Body of pancreas (tissue), 4 donors: Measurements from ENCODE around the gene S1PR2. TPM values are rescaled to one million over a fixed set of nuclear protein-coding genes. Genes with fewer than 3 reads are reported as not detected.

Experiments
- ATAC-seq: fragments of 150-250 bp; one replicate; pipeline ENCODE4 v1.9.1; 2016
- DNase-seq, 4 donors: peaks; one replicate each; pipeline ENCODE4 v3.0.0-alpha.2; 2019
- H3K27ac ChIP-seq, 4 donors: fragments of 200-600 bp; sonication (generic); 1 replicate in 3 of 4; 2 replicates in 1 of 4; pipeline versions ENCODE4 v1.5.1 to v1.6.1; 2016 to 2019; ENCODE audit warnings: mild to moderate bottlenecking in 1 of 4, mixed read lengths in 1 of 4, moderate library complexity in 1 of 4
- H3K27me3 ChIP-seq, 2 donors: fragments of 200-600 bp; sonication (generic); one replicate each; pipeline ENCODE4 v1.6.0; 2016; ENCODE audit warnings: mild to moderate bottlenecking in 1 of 2
- H3K36me3 ChIP-seq, 2 donors: fragments of 200-600 bp; sonication (generic); replicated peaks in 1 of 2; 2 replicates each; pipeline ENCODE4 v1.5.1; 2016; ENCODE audit warnings: low read depth in 2 of 2; ENCODE audit not compliant: insufficient read depth in 1 of 2
- H3K4me1 ChIP-seq: fragments of 200-600 bp; sonication (generic); one replicate; pipeline ENCODE4 v1.6.0; 2016
- H3K4me3 ChIP-seq, 2 donors: fragments of 200-600 bp; sonication (generic); 1 replicate in 1 of 2; 2 replicates in 1 of 2; pipeline ENCODE4 v1.5.1; 2016 to 2019
- H3K9me3 ChIP-seq, 3 donors: fragments of 200-600 bp; sonication (generic); 1 replicate in 2 of 3; 2 replicates in 1 of 3; pipeline ENCODE4 v1.5.1; 2016
- CTCF ChIP-seq, 7 experiments: fragments of 450-650 bp in 4 of 7; fragments of 200-600 bp in 3 of 7; sonication (generic) in 3 of 7; IDR thresholded peaks; one replicate each; pipeline ENCODE4 v1.5.1; 2016 to 2019; ENCODE audit warnings: antibody characterized with exemption in 7 of 7
- POLR2A ChIP-seq, 3 donors: fragments of 450-650 bp; IDR thresholded peaks; one replicate each; pipeline ENCODE4 v1.6.1; 2016; ENCODE audit warnings: antibody characterized with exemption in 3 of 3, mild to moderate bottlenecking in 2 of 3
- WGBS, 2 donors: methylation state at CpG; one replicate each; pipeline ENCODE4 v1.1.5; 2017; 5-methylcytosine and 5-hydroxymethylcytosine counted together
- intact Hi-C: fragments of 100-400 bp; cut with DNase I; formaldehyde crosslinking; loops from one replicate; pipeline ENCODE4 v1.15.1; 2023
- total RNA-seq, 2 donors: library from RNA; depleted of rRNA; stranded (reverse); fragments of >200 nt; gene quantifications; one replicate each; pipeline ENCODE4 v1.1.0, GENCODE V29; 2016

Gene S1PR2
- total RNA-seq, 2 donors from 2014 or later, result 2.6 to 3.6 TPM

- H3K36me3 ChIP-seq, result no peaks in the 10 kb centered on the region
- no peak overlapping the region for H3K27ac ChIP-seq
- no peak for DNase-seq
- peaks cover 12% of the 10 kb centered on the region for H3K4me1 ChIP-seq
- no peak for ATAC-seq
- intact Hi-C loops, result no loop called here
- H3K9me3 ChIP-seq, result no peaks in the 10 kb centered on the region
- TF ChIP-seq POLR2A (IDR thresholded peaks at IDR 0.05) (no peak), CTCF (IDR thresholded peaks at IDR 0.05) (no peak)
- no peaks in the 10 kb centered on the region for H3K27me3 ChIP-seq
- H3K4me3 ChIP-seq, result no peak overlapping the region
- 93 to 94% methylated on average over 5 of the region's 5 CpGs for WGBS, 2 donors
Measured at GRCh38 chr19:10190026-10190425, 41.1 kb downstream of the S1PR2 start.

- H3K27me3 ChIP-seq, result no peaks in the 10 kb centered on the region
- intact Hi-C loops, result no loop called here
- TF ChIP-seq POLR2A (IDR thresholded peaks at IDR 0.05), result no peak
- no peak for TF ChIP-seq CTCF (IDR thresholded peaks at IDR 0.05)
- WGBS, 2 donors, result 86 to 89% methylated on average over 5 of the region's 5 CpGs
- no peaks in the 10 kb centered on the region for H3K36me3 ChIP-seq
- ATAC-seq (no peak), DNase-seq (no peak)
- no peaks in the 10 kb centered on the region for H3K9me3 ChIP-seq
- peaks cover 11% of the 10 kb centered on the region for H3K4me1 ChIP-seq
- H3K27ac ChIP-seq, result no peak overlapping the region
- no peak overlapping the region for H3K4me3 ChIP-seq
Measured at GRCh38 chr19:10189616-10190015, 41.5 kb downstream of the S1PR2 start.

- intact Hi-C loops, result no loop called here
- WGBS, 2 donors, result 83 to 89% methylated on average over 9 to 11 of the region's 11 CpGs
- no peak for TF ChIP-seq POLR2A (IDR thresholded peaks at IDR 0.05)
- no peak for TF ChIP-seq CTCF (IDR thresholded peaks at IDR 0.05)
- Histone ChIP-seq H3K27me3 (no peaks in the 10 kb centered on the region), H3K36me3 (no peaks in the 10 kb centered on the region), H3K9me3 (no peaks in the 10 kb centered on the region), H3K27ac (no peak overlapping the region), H3K4me1 (no peaks in the 10 kb centered on the region), H3K4me3 (no peak overlapping the region)
- ATAC-seq, result no peak
- DNase-seq, result no peak
Measured at GRCh38 chr19:10187315-10187714, 43.8 kb downstream of the S1PR2 start.

- Histone ChIP-seq H3K4me1 (no peaks in the 10 kb centered on the region), H3K27ac (no peak overlapping the region), H3K36me3 (peaks cover 0 to 11% of the 10 kb centered on the region in 2 donors), H3K9me3 (no peaks in the 10 kb centered on the region), H3K4me3 (no peak overlapping the region), H3K27me3 (no peaks in the 10 kb centered on the region)
- no peak for ATAC-seq
- TF ChIP-seq CTCF (IDR thresholded peaks at IDR 0.05) (no peak), POLR2A (IDR thresholded peaks at IDR 0.05) (no peak)
- no peak for DNase-seq
- intact Hi-C loops, result no loop called here
- 83 to 86% methylated on average over 2 to 5 of the region's 5 CpGs for WGBS, 2 donors
Measured at GRCh38 chr19:10184636-10185035, 46.5 kb downstream of the S1PR2 start.

- no peak overlapping the region for H3K4me3 ChIP-seq
- no peak for ATAC-seq
- no peaks in the 10 kb centered on the region for H3K4me1 ChIP-seq
- H3K27me3 ChIP-seq, result no peaks in the 10 kb centered on the region
- H3K27ac ChIP-seq, result no peak overlapping the region
- no peak for TF ChIP-seq POLR2A (IDR thresholded peaks at IDR 0.05)
- TF ChIP-seq CTCF (IDR thresholded peaks at IDR 0.05), result no peak
- H3K36me3 ChIP-seq, result peaks cover 0 to 11% of the 10 kb centered on the region in 2 donors
- intact Hi-C loops, result no loop called here
- DNase-seq, result no peak
- WGBS, 2 donors, result 84 to 94% methylated on average over 3 of the region's 3 CpGs
- H3K9me3 ChIP-seq, result no peaks in the 10 kb centered on the region
Measured at GRCh38 chr19:10183926-10184325, 47.2 kb downstream of the S1PR2 start.
